SK-N-SH treated with all-trans-retinoic acid at 6 μM for 48 hours (cell line): ENCODE measurements around the gene TPM4.

Source experiments
- ARNTL ChIP-seq: fragments of 450-650 bp; formaldehyde crosslinking; IDR thresholded peaks from 2 replicates; pipeline ENCODE4 v1.5.0; 2020; ENCODE audit warnings: low read depth, mild to moderate bottlenecking, moderate library complexity, borderline replicate concordance
- BACH2 ChIP-seq: fragments of 250-450 bp; sonication (Bioruptor Pico); IDR thresholded peaks from 2 replicates; pipeline ENCODE4 v1.9.0; 2021; ENCODE audit warnings: mild to moderate bottlenecking, borderline replicate concordance
- ESRRG ChIP-seq: fragments of 250-450 bp; sonication (Bioruptor Pico); IDR thresholded peaks from 2 replicates; pipeline ENCODE4 v1.6.1; 2021; ENCODE audit warnings: mild to moderate bottlenecking
- GLIS3 ChIP-seq: fragments of 250-450 bp; sonication (Bioruptor Pico); IDR thresholded peaks from 2 replicates; pipeline ENCODE4 v1.5.0; 2020; ENCODE audit warnings: mild to moderate bottlenecking, moderate library complexity
- ISL1 ChIP-seq: fragments of 250-450 bp; sonication (Bioruptor Pico); IDR thresholded peaks from 2 replicates; pipeline ENCODE4 v2.1.2; 2022; ENCODE audit warnings: mild to moderate bottlenecking, moderate library complexity
- OSR1 ChIP-seq: fragments of 250-450 bp; sonication (Bioruptor Pico); IDR thresholded peaks from 2 replicates; pipeline ENCODE4 v1.8.0; 2022; ENCODE audit warnings: moderate library complexity, mild to moderate bottlenecking, inconsistent platforms
- RARB ChIP-seq: fragments of 250-450 bp; sonication (Bioruptor Pico); IDR thresholded peaks from 2 replicates; pipeline ENCODE4 v1.8.0; 2021; ENCODE audit warnings: mild to moderate bottlenecking, moderate library complexity
- ZFP30 ChIP-seq: fragments of 450-650 bp; formaldehyde crosslinking; IDR thresholded peaks from 2 replicates; pipeline ENCODE4 v1.5.0; 2022; ENCODE audit warnings: mild to moderate bottlenecking, moderate library complexity
- ZNF565 ChIP-seq: fragments of 450-650 bp; formaldehyde crosslinking; conservative IDR thresholded peaks from 2 replicates; pipeline ENCODE4 v1.5.0; 2020; ENCODE audit warnings: low read depth, mild to moderate bottlenecking, moderate library complexity
- ZNF70 ChIP-seq: fragments of 450-650 bp; formaldehyde crosslinking; IDR thresholded peaks from 2 replicates; pipeline ENCODE4 v1.5.0; 2020; ENCODE audit warnings: mild to moderate bottlenecking, moderate library complexity
- ZNF8 ChIP-seq: fragments of 450-650 bp; formaldehyde crosslinking; IDR thresholded peaks from 2 replicates; pipeline ENCODE4 v1.5.0; 2020; ENCODE audit warnings: mild to moderate bottlenecking, moderate library complexity
- TF ChIP-seq, protein P1 (sequence below): fragments of 250-450 bp; sonication (Bioruptor Pico); IDR thresholded peaks from 2 replicates; pipeline ENCODE4 v1.8.0; 2020; ENCODE audit warnings: mild to moderate bottlenecking, moderate library complexity, borderline replicate concordance
- TF ChIP-seq, protein P2 (sequence below): fragments of 250-450 bp; sonication (Bioruptor Pico); IDR thresholded peaks from 2 replicates; pipeline ENCODE4 v1.5.0; 2020; ENCODE audit warnings: mild to moderate bottlenecking, moderate library complexity
- TF ChIP-seq, protein P3 (sequence below): fragments of 250-450 bp; sonication (Bioruptor Pico); IDR thresholded peaks from 2 replicates; pipeline ENCODE4 v1.5.1; 2020; ENCODE audit warnings: low read depth, mild to moderate bottlenecking, moderate library complexity

DNA sequence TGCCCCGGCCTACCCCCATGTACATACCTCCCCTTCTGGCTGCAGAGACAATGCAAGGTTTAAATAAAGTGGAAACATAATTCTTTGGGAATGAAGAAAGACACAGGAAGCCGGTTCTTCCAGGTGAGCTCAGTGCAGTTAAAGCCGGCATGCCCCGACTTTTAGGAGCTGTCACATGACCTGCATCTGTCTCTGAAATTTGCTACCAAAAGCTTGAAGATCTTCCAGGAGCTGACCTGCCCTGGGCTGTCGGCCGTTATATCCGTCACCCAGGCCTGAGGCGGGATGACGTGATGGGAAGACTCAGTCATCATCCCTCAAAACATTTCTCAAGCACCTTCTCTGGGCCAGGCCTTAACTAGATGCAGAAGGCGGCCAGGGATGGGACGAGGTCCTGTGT, 45.7 kb downstream of the TPM4 start:
- TF ChIP-seq, protein P1, sequence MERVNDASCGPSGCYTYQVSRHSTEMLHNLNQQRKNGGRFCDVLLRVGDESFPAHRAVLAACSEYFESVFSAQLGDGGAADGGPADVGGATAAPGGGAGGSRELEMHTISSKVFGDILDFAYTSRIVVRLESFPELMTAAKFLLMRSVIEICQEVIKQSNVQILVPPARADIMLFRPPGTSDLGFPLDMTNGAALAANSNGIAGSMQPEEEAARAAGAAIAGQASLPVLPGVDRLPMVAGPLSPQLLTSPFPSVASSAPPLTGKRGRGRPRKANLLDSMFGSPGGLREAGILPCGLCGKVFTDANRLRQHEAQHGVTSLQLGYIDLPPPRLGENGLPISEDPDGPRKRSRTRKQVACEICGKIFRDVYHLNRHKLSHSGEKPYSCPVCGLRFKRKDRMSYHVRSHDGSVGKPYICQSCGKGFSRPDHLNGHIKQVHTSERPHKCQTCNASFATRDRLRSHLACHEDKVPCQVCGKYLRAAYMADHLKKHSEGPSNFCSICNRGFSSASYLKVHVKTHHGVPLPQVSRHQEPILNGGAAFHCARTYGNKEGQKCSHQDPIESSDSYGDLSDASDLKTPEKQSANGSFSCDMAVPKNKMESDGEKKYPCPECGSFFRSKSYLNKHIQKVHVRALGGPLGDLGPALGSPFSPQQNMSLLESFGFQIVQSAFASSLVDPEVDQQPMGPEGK (CRISPR knock-in tag) = no peak
- TF ChIP-seq, protein P2, sequence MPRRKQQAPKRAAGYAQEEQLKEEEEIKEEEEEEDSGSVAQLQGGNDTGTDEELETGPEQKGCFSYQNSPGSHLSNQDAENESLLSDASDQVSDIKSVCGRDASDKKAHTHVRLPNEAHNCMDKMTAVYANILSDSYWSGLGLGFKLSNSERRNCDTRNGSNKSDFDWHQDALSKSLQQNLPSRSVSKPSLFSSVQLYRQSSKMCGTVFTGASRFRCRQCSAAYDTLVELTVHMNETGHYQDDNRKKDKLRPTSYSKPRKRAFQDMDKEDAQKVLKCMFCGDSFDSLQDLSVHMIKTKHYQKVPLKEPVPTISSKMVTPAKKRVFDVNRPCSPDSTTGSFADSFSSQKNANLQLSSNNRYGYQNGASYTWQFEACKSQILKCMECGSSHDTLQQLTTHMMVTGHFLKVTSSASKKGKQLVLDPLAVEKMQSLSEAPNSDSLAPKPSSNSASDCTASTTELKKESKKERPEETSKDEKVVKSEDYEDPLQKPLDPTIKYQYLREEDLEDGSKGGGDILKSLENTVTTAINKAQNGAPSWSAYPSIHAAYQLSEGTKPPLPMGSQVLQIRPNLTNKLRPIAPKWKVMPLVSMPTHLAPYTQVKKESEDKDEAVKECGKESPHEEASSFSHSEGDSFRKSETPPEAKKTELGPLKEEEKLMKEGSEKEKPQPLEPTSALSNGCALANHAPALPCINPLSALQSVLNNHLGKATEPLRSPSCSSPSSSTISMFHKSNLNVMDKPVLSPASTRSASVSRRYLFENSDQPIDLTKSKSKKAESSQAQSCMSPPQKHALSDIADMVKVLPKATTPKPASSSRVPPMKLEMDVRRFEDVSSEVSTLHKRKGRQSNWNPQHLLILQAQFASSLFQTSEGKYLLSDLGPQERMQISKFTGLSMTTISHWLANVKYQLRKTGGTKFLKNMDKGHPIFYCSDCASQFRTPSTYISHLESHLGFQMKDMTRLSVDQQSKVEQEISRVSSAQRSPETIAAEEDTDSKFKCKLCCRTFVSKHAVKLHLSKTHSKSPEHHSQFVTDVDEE (CRISPR knock-in tag) = no peak
- TF ChIP-seq, protein P3, sequence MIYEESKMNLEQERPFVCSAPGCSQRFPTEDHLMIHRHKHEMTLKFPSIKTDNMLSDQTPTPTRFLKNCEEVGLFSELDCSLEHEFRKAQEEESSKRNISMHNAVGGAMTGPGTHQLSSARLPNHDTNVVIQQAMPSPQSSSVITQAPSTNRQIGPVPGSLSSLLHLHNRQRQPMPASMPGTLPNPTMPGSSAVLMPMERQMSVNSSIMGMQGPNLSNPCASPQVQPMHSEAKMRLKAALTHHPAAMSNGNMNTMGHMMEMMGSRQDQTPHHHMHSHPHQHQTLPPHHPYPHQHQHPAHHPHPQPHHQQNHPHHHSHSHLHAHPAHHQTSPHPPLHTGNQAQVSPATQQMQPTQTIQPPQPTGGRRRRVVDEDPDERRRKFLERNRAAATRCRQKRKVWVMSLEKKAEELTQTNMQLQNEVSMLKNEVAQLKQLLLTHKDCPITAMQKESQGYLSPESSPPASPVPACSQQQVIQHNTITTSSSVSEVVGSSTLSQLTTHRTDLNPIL = no peak
- TF ChIP-seq ZNF8 (CRISPR knock-in tag) (no peak), BACH2 (CRISPR knock-in tag) (no peak), OSR1 (no peak), ZFP30 (CRISPR knock-in tag) (no peak), ARNTL (no peak), GLIS3 (no peak), ZNF565 (CRISPR knock-in tag) (no peak), ESRRG (CRISPR knock-in tag) (no peak), ISL1 (CRISPR knock-in tag) (no peak), RARB (CRISPR knock-in tag) (no peak), ZNF70 (no peak)
